HG03025 (cell line): ENCODE results near the gene SNRNP25.

Experiments used
- ATAC-seq: cut with Tn5 transposase; IDR thresholded peaks from one replicate; pipeline ENCODE4 v1.9.1; 2021; ENCODE audit warnings: mild to moderate bottlenecking, moderate library complexity; ENCODE audit not compliant: unreplicated experiment, low FRiP score

Gene SNRNP25

GRCh38 chr16:62283-62967, 8.8 kb downstream of the SNRNP25 start:
- no peak for ATAC-seq

GRCh38 chr16:62968-63391, 9.4 kb downstream of the SNRNP25 start:
- no peak for ATAC-seq

- no peak for ATAC-seq
These were observed 9.8 kb downstream of the SNRNP25 start for GRCh38 chr16:63466-63865.

- ATAC-seq = no peak
These were observed 10.6 kb downstream of the SNRNP25 start for GRCh38 chr16:63998-64913.

GRCh38 chr16:64914-65255, 11.3 kb downstream of the SNRNP25 start:
- no peak for ATAC-seq

- no peak for ATAC-seq
These were observed 12.1 kb downstream of the SNRNP25 start for GRCh38 chr16:65745-66144.

- no peak for ATAC-seq
These were observed 12.9 kb downstream of the SNRNP25 start for GRCh38 chr16:66309-67182.

- no peak for ATAC-seq
These were observed 13.7 kb downstream of the SNRNP25 start for GRCh38 chr16:67183-67791.

GRCh38 chr16:67884-68789, 14.5 kb downstream of the SNRNP25 start:
- no peak for ATAC-seq

- ATAC-seq = no peak
These were observed 15.6 kb downstream of the SNRNP25 start for GRCh38 chr16:69181-69580.

- ATAC-seq = no peak
These were observed 17.5 kb downstream of the SNRNP25 start for GRCh38 chr16:71210-71539.

GRCh38 chr16:71540-72401, 18.1 kb downstream of the SNRNP25 start:
- ATAC-seq = no peak

- no peak for ATAC-seq
These were observed 19.2 kb downstream of the SNRNP25 start, which contains the start of gene RHBDF1 for GRCh38 chr16:72561-73548. TSS of gene RHBDF1 (minus strand) at chr16:72631. CDS start at chr16:65015, 7,616 bp downstream.

GRCh38 chr16:74051-74746, 20.6 kb downstream of the SNRNP25 start:
- no peak for ATAC-seq

- no peak for ATAC-seq
These were observed 21.2 kb downstream of the SNRNP25 start for GRCh38 chr16:74747-75334.
